Germinal center (tissue), 1 donor: Measurements from ENCODE around the gene NR5A1.

Experiments used
- DNase-seq: peaks from one replicate; pipeline ENCODE4 v3.0.0; 2012; ENCODE audit warnings: mixed read lengths, low spot score

NR5A1 gene

GRCh38 chr9:124457887-124458431 lies 49.2 kb downstream of the NR5A1 start:
- DNase-seq, result no peak

GRCh38 chr9:124457079-124457886 lies 49.9 kb downstream of the NR5A1 start:
- no peak for DNase-seq

- no peak for DNase-seq
Measured at GRCh38 chr9:124456341-124457078, 50.7 kb downstream of the NR5A1 start.

- DNase-seq, result no peak
Measured at GRCh38 chr9:124455820-124456219, 51.4 kb downstream of the NR5A1 start.

- no peak for DNase-seq
Measured at GRCh38 chr9:124454791-124455443, 52.3 kb downstream of the NR5A1 start.

GRCh38 chr9:124454296-124454695 lies 52.9 kb downstream of the NR5A1 start:
- DNase-seq, result no peak

GRCh38 chr9:124453586-124454191 lies 53.5 kb downstream of the NR5A1 start:
- no peak for DNase-seq

- no peak for DNase-seq
Measured at GRCh38 chr9:124452841-124453585, 54.2 kb downstream of the NR5A1 start.

GRCh38 chr9:124452326-124452725 lies 54.9 kb downstream of the NR5A1 start:
- DNase-seq, result no peak

- DNase-seq, result no peak
Measured at GRCh38 chr9:124450931-124451661, 56.1 kb downstream of the NR5A1 start.

GRCh38 chr9:124450241-124450924 lies 56.8 kb downstream of the NR5A1 start, which contains the start of gene ADGRD2:
ADGRD2 (plus strand) TSS chr9:124450451; CDS start chr9:124451667, 1,216 bp downstream.
- peak; percentile 49 for DNase-seq

- DNase-seq, result no peak
Measured at GRCh38 chr9:124449381-124450151, 57.6 kb downstream of the NR5A1 start.

GRCh38 chr9:124448019-124448418 lies 59.2 kb downstream of the NR5A1 start:
- no peak for DNase-seq

GRCh38 chr9:124447297-124447661 lies 59.9 kb downstream of the NR5A1 start:
- DNase-seq, result no peak

- DNase-seq, result no peak
Measured at GRCh38 chr9:124444166-124444565, 63.0 kb downstream of the NR5A1 start.

- DNase-seq, result no peak
Measured at GRCh38 chr9:124443625-124444024, 63.6 kb downstream of the NR5A1 start.

GRCh38 chr9:124442826-124443225 lies 64.4 kb downstream of the NR5A1 start:
- DNase-seq, result no peak

GRCh38 chr9:124442379-124442778 lies 64.8 kb downstream of the NR5A1 start:
- no peak for DNase-seq

- no peak for DNase-seq
Measured at GRCh38 chr9:124441291-124441690, 65.9 kb downstream of the NR5A1 start.
